Stromal cell of bone marrow (primary cell): ENCODE results near the gene INPP5A.

Experiments used
- DNase-seq: peaks from one replicate; pipeline ENCODE4 v3.0.0-alpha.2; 2012; ENCODE audit warnings: low read depth

The INPP5A gene

GRCh38 chr10:132613566-132614348 is 76.2 kb downstream of the INPP5A start:
- DNase-seq = no peak

DNA sequence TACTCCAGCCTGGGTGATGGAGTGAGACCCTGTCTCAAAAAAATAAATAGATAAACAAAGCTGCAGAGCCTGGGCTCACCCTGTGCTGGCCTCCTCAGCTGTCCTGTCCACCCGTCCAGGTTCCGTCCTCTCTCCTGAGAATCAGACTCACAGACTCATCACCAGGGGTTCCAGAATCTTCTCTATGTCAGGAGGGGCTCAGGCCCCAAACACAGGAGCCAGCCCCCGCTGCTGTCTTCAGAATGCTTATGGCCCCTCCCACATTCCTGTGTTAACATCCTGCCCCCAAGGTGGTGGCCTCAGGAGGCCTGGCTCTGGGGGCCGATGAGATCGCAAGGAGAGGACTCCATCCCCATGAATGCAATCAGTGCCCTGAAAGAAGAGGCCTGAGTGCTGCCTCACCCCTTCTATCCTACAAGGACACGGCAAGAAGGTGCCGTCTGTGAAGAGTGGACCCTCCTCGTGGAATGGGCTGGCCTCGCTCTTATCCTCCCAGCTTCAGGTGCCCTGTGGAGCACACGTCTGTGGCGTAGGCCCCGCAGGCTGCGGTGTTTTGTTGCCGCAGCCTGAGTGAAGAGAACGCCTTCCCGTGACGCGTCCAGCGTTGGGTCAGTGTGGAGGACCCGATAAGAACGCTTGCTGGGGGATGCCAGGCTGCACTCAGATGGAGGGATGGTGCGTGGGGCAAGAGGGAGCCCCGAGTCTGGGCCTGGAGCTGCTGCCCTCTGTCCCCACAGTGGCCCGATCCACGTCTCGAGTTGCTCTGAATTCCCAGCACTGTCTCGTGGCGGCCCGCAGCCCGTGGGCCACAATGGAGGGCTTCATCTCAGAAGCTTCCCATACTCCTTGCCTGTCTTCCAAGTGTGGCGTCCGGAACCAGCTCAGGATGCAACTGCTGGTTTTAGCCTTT is 77.1 kb downstream of the INPP5A start:
- no peak for DNase-seq

- no peak for DNase-seq
Observed at GRCh38 chr10:132615341-132616169, 78.0 kb downstream of the INPP5A start.

- no peak for DNase-seq
Observed at GRCh38 chr10:132616170-132616995, 78.8 kb downstream of the INPP5A start.

GRCh38 chr10:132616996-132617736 is 79.6 kb downstream of the INPP5A start:
- no peak for DNase-seq

- DNase-seq = no peak
Observed at GRCh38 chr10:132617737-132618052, 80.1 kb downstream of the INPP5A start.

- DNase-seq = no peak
Observed at GRCh38 chr10:132618158-132618919, 80.8 kb downstream of the INPP5A start.

DNA sequence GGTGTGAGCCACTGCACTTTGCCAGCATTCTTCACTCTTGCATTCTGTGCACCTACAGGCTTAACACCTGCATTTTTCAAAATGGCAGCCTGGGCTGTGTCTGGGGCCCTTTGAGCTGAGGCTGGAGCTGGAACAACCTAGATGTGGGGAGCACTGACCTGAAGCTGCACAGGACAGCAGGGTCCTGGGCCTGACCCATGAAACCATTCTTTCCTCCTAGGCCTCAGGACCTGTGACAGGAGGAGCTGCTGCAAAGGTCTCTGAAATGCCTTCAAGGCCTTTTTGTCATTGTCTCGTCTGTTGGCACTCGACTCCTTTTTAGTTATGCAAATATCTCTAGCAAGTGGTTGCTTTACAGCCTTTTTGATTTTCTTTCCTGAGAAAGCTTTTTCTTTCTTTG is 82.3 kb downstream of the INPP5A start:
- DNase-seq = no peak

DNA sequence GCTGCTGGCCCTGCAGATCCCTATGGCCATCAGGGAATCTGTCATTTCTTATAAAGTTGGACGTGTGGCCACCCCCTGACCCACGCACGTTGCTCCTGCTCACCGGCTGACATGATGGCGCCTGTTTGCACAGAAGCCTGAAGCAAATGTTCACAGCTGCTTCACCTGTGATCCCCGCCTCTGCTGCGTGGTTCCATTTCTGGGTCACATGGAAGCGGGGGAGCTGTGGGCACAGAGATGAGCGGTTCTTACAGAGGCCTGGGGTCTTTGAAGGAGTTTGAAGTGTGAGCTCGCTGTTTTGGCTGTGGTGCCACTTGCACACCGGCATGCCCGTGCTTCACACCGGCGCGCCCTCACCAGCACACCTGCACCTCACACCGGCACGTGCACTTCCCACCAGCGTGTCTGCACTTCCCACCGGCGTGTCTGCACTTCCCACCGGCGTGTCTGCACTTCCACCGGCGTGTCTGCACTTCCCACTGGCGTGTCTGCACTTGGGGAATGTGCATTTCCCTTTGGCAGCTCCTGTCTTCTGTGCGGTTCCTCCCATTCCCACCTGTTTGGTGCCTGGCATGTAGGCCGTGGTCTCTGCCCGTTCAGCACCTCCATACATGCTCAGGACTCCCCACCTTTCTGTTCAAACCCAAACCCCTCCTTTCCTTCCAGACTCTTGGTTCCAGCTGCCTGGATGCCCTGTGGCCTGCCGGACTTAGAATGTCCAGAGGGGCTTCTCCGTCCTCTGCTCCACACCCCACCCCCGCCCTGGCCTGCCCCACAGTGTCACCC is 86.7 kb downstream of the INPP5A start:
- no peak for DNase-seq

GRCh38 chr10:132624847-132625471 is 87.4 kb downstream of the INPP5A start:
- DNase-seq = no peak

GRCh38 chr10:132626019-132626760 is 88.6 kb downstream of the INPP5A start:
- no peak for DNase-seq

- no peak for DNase-seq
Observed at GRCh38 chr10:132626761-132627665, 89.4 kb downstream of the INPP5A start.

- no peak for DNase-seq
Observed at GRCh38 chr10:132627666-132628531, 90.3 kb downstream of the INPP5A start.

- no peak for DNase-seq
Observed at GRCh38 chr10:132628966-132629900, 91.6 kb downstream of the INPP5A start.

DNA sequence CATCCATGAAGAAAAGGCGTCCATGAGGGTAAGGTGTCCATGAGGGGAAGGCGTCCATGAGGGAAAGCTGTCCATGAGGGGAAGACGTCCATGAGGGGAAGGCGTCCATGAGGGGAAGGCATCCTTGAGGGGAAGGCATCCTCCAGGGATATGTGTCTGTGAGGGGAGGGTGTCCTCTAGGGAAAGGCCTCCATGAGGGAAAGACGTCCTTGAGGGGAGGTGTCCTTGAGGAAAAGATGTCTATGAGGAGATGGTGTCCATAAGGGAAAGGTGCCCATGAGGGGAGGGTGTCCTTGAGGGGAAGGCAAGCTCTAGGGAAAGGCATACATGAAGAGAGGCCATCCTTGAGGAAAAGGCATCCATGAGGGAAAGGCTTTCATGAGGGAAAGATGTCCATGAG is 92.6 kb downstream of the INPP5A start:
- DNase-seq = no peak
